ENCODE results near the gene CDC42EP2.

The CDC42EP2 gene

DNA sequence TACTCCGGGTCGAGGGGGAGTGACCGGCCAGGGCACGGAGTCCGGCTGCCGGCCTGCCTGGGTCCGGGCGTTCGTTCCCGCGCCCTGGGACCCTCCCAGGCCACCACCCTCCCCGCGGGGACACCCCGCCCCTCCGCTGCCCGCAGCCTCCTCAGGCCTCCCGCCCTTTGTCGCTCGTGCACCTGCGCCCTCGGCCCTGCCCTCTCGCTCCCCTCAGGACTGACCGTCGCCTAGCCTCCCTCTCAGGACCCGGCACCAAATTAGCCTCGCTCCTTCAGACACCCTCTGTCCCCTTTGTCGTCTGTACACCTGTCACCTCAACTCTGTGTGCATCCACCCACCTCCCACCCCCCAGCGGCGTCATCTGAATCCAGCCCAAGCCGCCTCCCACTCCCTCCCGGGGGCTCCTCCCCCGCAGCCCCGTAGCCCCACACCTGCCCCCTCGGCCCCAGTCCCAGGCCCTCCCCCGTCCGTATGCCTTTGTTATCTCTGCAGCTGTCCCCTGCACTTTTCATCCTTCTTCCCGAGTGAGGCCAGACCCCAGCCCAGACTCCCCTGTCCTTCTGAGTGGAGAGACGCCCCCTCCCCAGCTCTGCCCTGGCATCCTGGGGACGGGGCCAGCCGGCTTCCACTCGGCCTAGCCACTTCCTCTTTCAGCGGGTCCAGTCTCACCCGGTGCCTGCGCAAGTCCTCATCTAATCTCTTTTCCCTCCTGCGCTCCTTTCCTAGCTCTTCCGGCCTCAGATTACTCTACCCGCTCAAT is 40.5 kb downstream of the CDC42EP2 start:
- TF ChIP-seq EZH2phosphoT487 (IDR thresholded peaks at IDR 0.05; ENCODE audit: borderline replicate concordance, low read length) = no peak
- TF ChIP-seq, protein P1, sequence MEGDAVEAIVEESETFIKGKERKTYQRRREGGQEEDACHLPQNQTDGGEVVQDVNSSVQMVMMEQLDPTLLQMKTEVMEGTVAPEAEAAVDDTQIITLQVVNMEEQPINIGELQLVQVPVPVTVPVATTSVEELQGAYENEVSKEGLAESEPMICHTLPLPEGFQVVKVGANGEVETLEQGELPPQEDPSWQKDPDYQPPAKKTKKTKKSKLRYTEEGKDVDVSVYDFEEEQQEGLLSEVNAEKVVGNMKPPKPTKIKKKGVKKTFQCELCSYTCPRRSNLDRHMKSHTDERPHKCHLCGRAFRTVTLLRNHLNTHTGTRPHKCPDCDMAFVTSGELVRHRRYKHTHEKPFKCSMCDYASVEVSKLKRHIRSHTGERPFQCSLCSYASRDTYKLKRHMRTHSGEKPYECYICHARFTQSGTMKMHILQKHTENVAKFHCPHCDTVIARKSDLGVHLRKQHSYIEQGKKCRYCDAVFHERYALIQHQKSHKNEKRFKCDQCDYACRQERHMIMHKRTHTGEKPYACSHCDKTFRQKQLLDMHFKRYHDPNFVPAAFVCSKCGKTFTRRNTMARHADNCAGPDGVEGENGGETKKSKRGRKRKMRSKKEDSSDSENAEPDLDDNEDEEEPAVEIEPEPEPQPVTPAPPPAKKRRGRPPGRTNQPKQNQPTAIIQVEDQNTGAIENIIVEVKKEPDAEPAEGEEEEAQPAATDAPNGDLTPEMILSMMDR (IDR thresholded peaks at IDR 0.05; ENCODE audit: low read depth, low read length, poor library complexity, severe bottlenecking) = no peak
- H3K27ac ChIP-seq (ENCODE audit: low read depth, low read length) = no peak overlapping the region
- H3K4me2 ChIP-seq (ENCODE audit: low read length) = peak overlapping the region; percentile 96

DNA sequence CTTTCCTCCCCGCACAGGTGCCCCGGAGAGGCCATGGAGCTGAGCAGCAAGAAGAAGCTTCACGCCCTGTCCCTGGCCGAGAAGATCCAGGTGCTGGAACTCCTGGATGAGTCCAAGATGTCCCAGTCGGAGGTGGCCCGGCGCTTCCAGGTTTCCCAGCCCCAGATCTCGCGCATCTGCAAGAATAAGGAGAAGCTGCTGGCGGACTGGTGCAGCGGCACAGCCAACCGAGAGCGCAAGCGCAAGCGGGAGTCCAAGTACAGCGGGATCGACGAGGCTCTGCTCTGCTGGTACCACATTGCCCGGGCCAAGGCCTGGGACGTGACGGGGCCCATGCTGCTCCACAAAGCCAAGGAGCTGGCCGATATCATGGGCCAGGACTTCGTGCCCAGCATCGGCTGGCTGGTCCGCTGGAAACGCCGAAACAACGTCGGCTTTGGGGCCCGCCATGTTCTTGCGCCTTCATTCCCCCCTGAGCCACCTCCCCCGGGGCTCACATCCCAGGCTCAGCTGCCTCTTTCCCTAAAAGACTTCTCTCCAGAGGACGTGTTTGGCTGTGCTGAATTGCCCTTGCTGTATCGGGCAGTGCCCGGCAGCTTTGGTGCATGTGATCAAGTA is 41.2 kb downstream of the CDC42EP2 start:
- peaks cover 15% of the 10 kb centered on the region for H3K4me1 ChIP-seq (ENCODE audit: control insufficient read depth, low read length)
- H3K9me3 ChIP-seq (ENCODE audit: control insufficient read depth, insufficient read depth, low read length) = no peaks in the 10 kb centered on the region
- no peaks in the 10 kb centered on the region for H3K79me2 ChIP-seq (ENCODE audit: control insufficient read depth, low read length)
- H3K4me3 ChIP-seq (ENCODE audit: low read length) = peak overlapping the region; percentile 82
- no peaks in the 10 kb centered on the region for H3K27me3 ChIP-seq (ENCODE audit: control insufficient read depth, low read length)
- peak overlapping the region; percentile 96 for H3K4me2 ChIP-seq (ENCODE audit: low read length)
- H3K9me2 ChIP-seq (replicated peaks; ENCODE audit: control insufficient read depth, low read length) = no peaks in the 10 kb centered on the region
- H3K36me3 ChIP-seq (ENCODE audit: control insufficient read depth, low read length) = peaks cover 22% of the 10 kb centered on the region
- no peak for TF ChIP-seq EZH2phosphoT487 (IDR thresholded peaks at IDR 0.05; ENCODE audit: borderline replicate concordance, low read length)
- TF ChIP-seq, protein P1 (IDR thresholded peaks at IDR 0.05; ENCODE audit: low read depth, low read length, poor library complexity, severe bottlenecking) = no peak
- no peak overlapping the region for H3K27ac ChIP-seq (ENCODE audit: low read depth, low read length)
- H3F3A ChIP-seq (ENCODE audit: control insufficient read depth, insufficient read depth) = peaks cover 17% of the 10 kb centered on the region
- peaks cover 3% of the 10 kb centered on the region; the same call in 1 of the 2 replicates for H4K20me1 ChIP-seq (ENCODE audit: control insufficient read depth, insufficient read depth, low read depth, low read length)

More for the DNA sequence above, 40.5 kb downstream of the CDC42EP2 start:
- no peaks in the 10 kb centered on the region for H3K79me2 ChIP-seq (ENCODE audit: control insufficient read depth, low read length)
- no peaks in the 10 kb centered on the region for H3K27me3 ChIP-seq (ENCODE audit: control insufficient read depth, low read length)
- H3K9me3 ChIP-seq (ENCODE audit: control insufficient read depth, insufficient read depth, low read length) = no peaks in the 10 kb centered on the region
- H4K20me1 ChIP-seq (ENCODE audit: control insufficient read depth, insufficient read depth, low read depth, low read length) = peaks cover 3% of the 10 kb centered on the region; the same call in 1 of the 2 replicates
- peaks cover 29% of the 10 kb centered on the region for H3K36me3 ChIP-seq (ENCODE audit: control insufficient read depth, low read length)
- H3K4me3 ChIP-seq (ENCODE audit: low read length) = peak overlapping the region; percentile 82
- peaks cover 19% of the 10 kb centered on the region for H3F3A ChIP-seq (ENCODE audit: control insufficient read depth, insufficient read depth)
- H3K9me2 ChIP-seq (replicated peaks; ENCODE audit: control insufficient read depth, low read length) = no peaks in the 10 kb centered on the region
- peaks cover 15% of the 10 kb centered on the region for H3K4me1 ChIP-seq (ENCODE audit: control insufficient read depth, low read length)

DNA sequence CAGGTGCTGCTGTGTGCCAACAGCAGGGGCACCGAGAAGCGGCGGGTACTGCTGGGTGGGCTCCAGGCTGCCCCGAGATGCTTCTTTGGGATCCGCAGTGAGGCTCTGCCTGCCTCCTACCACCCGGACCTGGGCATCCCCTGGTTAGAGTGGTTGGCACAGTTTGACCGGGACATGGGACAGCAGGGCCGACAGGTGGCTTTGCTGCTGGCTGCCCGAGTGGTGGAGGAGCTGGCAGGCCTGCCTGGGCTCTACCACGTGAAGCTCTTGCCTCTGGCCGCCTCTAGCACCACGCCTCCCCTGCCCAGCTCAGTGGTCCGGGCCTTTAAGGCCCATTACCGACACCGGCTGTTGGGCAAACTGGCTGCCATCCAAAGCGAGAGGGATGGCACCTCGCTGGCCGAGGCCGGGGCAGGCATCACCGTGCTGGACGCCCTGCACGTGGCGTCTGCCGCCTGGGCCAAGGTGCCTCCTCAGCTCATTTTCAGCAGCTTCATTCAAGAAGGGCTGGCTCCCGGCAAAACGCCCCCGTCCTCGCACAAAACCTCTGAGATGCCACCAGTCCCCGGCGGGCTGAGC is 41.8 kb downstream of the CDC42EP2 start:
- no peaks in the 10 kb centered on the region for H3K27me3 ChIP-seq (ENCODE audit: control insufficient read depth, low read length)
- no peaks in the 10 kb centered on the region for H3K79me2 ChIP-seq (ENCODE audit: control insufficient read depth, low read length)
- no peaks in the 10 kb centered on the region for H3K9me3 ChIP-seq (ENCODE audit: control insufficient read depth, insufficient read depth, low read length)
- no peaks in the 10 kb centered on the region for H3K9me2 ChIP-seq (replicated peaks; ENCODE audit: control insufficient read depth, low read length)
- no peak overlapping the region for H3K4me2 ChIP-seq (ENCODE audit: low read length)
- H3K4me1 ChIP-seq (ENCODE audit: control insufficient read depth, low read length) = peaks cover 15% of the 10 kb centered on the region
- no peak overlapping the region for H3K27ac ChIP-seq (ENCODE audit: low read depth, low read length)
- H4K20me1 ChIP-seq (ENCODE audit: control insufficient read depth, insufficient read depth, low read depth, low read length) = peaks cover 3% of the 10 kb centered on the region; the same call in 1 of the 2 replicates
- H3K36me3 ChIP-seq (ENCODE audit: control insufficient read depth, low read length) = peaks cover 17% of the 10 kb centered on the region
- peaks cover 15% of the 10 kb centered on the region for H3F3A ChIP-seq (ENCODE audit: control insufficient read depth, insufficient read depth)
- H3K4me3 ChIP-seq (ENCODE audit: low read length) = no peak overlapping the region
- TF ChIP-seq EZH2phosphoT487 (IDR thresholded peaks at IDR 0.05; ENCODE audit: borderline replicate concordance, low read length) = no peak
- TF ChIP-seq, protein P1 (IDR thresholded peaks at IDR 0.05; ENCODE audit: low read depth, low read length, poor library complexity, severe bottlenecking) = no peak

All from DOHH2 (cell line).